ENCODE measurements around the gene ERVK3-1. TPM values are rescaled to one million over a fixed set of nuclear protein-coding genes. Genes with fewer than 3 reads are reported as not detected.

Gene ERVK3-1
- total RNA-seq, 2 experiments from 2014 or later = 40.6 to 43.0 TPM

- no peaks in the 10 kb centered on the region for H3K4me1 Mint-ChIP-seq (ENCODE audit: low read depth)
- TF ChIP-seq, protein P1, sequence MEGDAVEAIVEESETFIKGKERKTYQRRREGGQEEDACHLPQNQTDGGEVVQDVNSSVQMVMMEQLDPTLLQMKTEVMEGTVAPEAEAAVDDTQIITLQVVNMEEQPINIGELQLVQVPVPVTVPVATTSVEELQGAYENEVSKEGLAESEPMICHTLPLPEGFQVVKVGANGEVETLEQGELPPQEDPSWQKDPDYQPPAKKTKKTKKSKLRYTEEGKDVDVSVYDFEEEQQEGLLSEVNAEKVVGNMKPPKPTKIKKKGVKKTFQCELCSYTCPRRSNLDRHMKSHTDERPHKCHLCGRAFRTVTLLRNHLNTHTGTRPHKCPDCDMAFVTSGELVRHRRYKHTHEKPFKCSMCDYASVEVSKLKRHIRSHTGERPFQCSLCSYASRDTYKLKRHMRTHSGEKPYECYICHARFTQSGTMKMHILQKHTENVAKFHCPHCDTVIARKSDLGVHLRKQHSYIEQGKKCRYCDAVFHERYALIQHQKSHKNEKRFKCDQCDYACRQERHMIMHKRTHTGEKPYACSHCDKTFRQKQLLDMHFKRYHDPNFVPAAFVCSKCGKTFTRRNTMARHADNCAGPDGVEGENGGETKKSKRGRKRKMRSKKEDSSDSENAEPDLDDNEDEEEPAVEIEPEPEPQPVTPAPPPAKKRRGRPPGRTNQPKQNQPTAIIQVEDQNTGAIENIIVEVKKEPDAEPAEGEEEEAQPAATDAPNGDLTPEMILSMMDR (IDR thresholded peaks at IDR 0.05) = no peak
- ATAC-seq (no peak), DNase-seq (no peak)
- H3K9me3 Mint-ChIP-seq = no peaks in the 10 kb centered on the region
- H3K27ac Mint-ChIP-seq = no peak overlapping the region
- POLR2A ChIA-PET = interaction anchor here (0.6 to 0.8 kb wide), 2 partner anchors 10 to 119 kb away, joined by 3 read pairs; no protein-coding TSS in a partner anchor
- no peaks in the 10 kb centered on the region for H3K27me3 Mint-ChIP-seq
- no peak overlapping the region for H3K4me3 Mint-ChIP-seq
- CTCF ChIA-PET = no interaction called here
- intact Hi-C loops (cut with micrococcal nuclease) = no loop called here
- peaks cover 22% of the 10 kb centered on the region for H3K36me3 Mint-ChIP-seq (ENCODE audit: low read depth)
Observed at GRCh38 chr19:58319241-58319640, 14.1 kb downstream of the ERVK3-1 start.

DNA sequence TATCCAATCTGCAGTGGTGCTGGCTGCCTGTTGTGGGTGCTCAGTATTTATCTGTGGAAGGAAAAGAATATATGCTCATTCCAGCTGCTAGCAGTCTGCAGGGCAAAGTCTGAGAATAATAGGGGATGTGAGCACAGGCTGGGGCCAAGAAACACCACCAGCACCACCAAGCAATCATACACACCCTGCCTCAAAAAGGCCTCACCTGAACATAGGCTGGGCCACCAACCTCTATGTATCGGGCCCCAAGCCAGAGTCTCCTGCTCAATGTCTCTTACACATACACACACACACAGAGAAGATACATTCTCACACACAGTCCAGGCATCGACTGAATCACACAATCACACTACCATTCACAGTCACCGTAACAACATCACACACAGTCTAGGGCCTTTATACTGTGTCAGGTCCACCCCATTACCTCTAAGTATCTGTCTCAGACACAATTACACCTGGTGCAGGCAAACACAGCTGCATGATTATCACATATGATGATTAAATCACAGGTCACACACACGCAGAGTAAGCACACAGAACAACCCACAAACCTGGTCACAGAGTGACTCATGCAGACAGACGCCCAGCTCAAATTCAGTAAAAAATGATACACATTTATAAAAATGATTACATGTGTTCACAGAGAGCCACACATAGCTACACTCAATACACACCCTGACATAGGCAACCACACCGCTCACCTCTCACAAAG, 20.3 kb downstream of the ERVK3-1 start:
- POLR2A ChIA-PET = interaction anchor here (0.8 to 2.1 kb wide), 3 partner anchors 9 to 22 kb away, joined by 3 to 7 read pairs (median 5); no protein-coding TSS in a partner anchor
- H3K4me1 Mint-ChIP-seq (ENCODE audit: low read depth) = peaks cover 14% of the 10 kb centered on the region

GRCh38 chr19:58326501-58326913, 21.3 kb downstream of the ERVK3-1 start:
- Mint-ChIP-seq H3K9me3 (no peaks in the 10 kb centered on the region), H3K4me1 (ENCODE audit: low read depth) (peaks cover 14% of the 10 kb centered on the region), H3K36me3 (ENCODE audit: low read depth) (peaks cover 4% of the 10 kb centered on the region), H3K27ac (no peak overlapping the region), H3K4me3 (no peak overlapping the region), H3K27me3 (no peaks in the 10 kb centered on the region)
- DNase-seq (no peak), ATAC-seq (peak; percentile 49)
- intact Hi-C loops (cut with micrococcal nuclease) = no loop called here
- POLR2A ChIA-PET = interaction anchor here (0.6 to 2.1 kb wide), 8 partner anchors 10 to 193 kb away, joined by 3 to 7 read pairs (median 3); partner anchors contain the start of genes ZBTB45 and ZNF497
- TF ChIP-seq, protein P1 (IDR thresholded peaks at IDR 0.05) = no peak
- CTCF ChIA-PET = interaction anchor here (0.8 to 1.6 kb wide), 5 partner anchors 12 to 36 kb away, joined by 3 read pairs; partner anchors contain the start of gene ZNF497

More for the DNA sequence above, 20.3 kb downstream of the ERVK3-1 start:
- ATAC-seq (no peak), DNase-seq (peak; percentile 30)
- Mint-ChIP-seq H3K36me3 (ENCODE audit: low read depth) (peaks cover 4% of the 10 kb centered on the region), H3K4me3 (no peak overlapping the region), H3K9me3 (no peaks in the 10 kb centered on the region), H3K27me3 (no peaks in the 10 kb centered on the region), H3K27ac (no peak overlapping the region)
- TF ChIP-seq, protein P1 (IDR thresholded peaks at IDR 0.05) = no peak
- CTCF ChIA-PET = interaction anchor here (1.5 to 1.6 kb wide), 2 partner anchors 14 to 37 kb away, joined by 3 read pairs; partner anchors contain the start of gene ZNF497
- intact Hi-C loops (cut with micrococcal nuclease) = no loop called here

DNA sequence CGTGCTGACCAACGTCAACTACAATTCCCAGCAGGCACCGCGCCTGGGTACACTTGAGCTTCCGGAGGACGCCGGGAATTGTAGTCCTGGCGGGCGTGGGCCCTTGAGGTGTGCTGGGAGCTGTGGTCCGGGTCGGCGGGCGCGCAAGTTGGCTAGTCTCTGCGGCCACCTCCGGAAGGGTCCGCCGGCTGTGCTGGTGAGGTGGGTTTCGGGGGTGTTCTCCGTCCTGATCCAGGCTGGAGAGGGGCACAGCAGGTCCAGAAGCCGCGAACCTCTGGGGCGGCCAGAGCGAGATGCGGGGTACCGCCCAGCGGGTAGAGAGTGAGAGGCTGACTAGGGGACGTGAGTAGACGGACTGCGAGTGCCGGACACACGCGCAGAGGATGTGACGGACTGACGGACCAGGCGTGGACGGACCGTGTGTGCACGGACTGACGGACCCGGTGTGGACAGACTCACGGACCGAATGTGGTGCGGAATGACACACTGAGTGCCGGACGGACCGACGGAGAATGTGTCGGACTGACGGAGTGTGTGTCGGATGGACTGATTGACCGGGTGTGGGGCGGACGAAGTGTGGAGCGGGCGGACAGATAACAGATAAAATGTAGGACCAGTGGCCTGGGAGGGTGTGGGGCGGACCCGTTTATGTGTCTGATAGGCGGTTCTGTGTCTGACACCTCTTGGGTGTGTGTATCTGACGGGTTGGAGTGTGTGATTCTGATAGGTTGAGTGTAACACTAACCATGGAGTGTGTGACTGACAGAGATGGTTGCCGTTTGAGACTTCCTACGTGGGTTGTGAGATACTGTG, 21.9 kb downstream of the ERVK3-1 start, which contains the start of gene ZSCAN22:
Gene ZSCAN22, plus strand, starts transcription at position 81 of the 813 bp plus-strand sequence. CDS start 7,809 bp downstream, outside the sequence.
- Mint-ChIP-seq H3K4me3 (no peak within 1 kb of the TSS), H3K4me1 (ENCODE audit: low read depth) (peaks cover 14% of the 10 kb centered on the region), H3K27me3 (no peaks in the 10 kb centered on the region), H3K9me3 (no peaks in the 10 kb centered on the region), H3K27ac (no peak within 1 kb of the TSS), H3K36me3 (ENCODE audit: low read depth) (peaks cover 4% of the 10 kb centered on the region)
- intact Hi-C loops (cut with micrococcal nuclease) = no loop called here
- ChIA-PET CTCF (interaction anchor here (0.8 to 1.6 kb wide), 5 partner anchors 12 to 35 kb away, joined by 3 read pairs; partner anchors contain the start of gene ZNF497), POLR2A (interaction anchor here (0.6 to 2.1 kb wide), 6 partner anchors 21 to 192 kb away, joined by 3 to 7 read pairs (median 3); partner anchors contain the start of genes ZBTB45 and ZNF497)
- DNase-seq (peak; percentile 97), ATAC-seq (peak; percentile 86)
- TF ChIP-seq, protein P1 (IDR thresholded peaks at IDR 0.05) = no peak

Measured in activated CD8-positive, alpha-beta T cell treated with anti-CD3 and anti-CD28 coated beads for 36 hours (primary cell).